GM12892 (cell line): ENCODE measurements around the gene FBXL7.

Source experiments
- DNase-seq: peaks from one replicate; pipeline ENCODE4 v3.0.0; 2011; ENCODE audit not compliant: insufficient read length
- FAIRE-seq: peaks from 2 replicates; lab custom pipeline; 2011; peaks lifted over from hg19 to GRCh38; lab: Jason Lieb, UNC
- POLR2A ChIP-seq: IDR thresholded peaks from 2 replicates; pipeline ENCODE4 v1.6.1; 2011; ENCODE audit warnings: low read depth, low read length, control low read depth
- POLR2AphosphoS5 ChIP-seq: IDR thresholded peaks from 2 replicates; pipeline ENCODE4 v1.6.1; 2011; ENCODE audit warnings: low read depth, low read length, control low read depth
- TAF1 ChIP-seq: IDR thresholded peaks from 2 replicates; pipeline ENCODE4 v1.6.1; 2011; ENCODE audit warnings: low read depth, mild to moderate bottlenecking, control low read depth, low read length, borderline replicate concordance

The FBXL7 gene

DNA sequence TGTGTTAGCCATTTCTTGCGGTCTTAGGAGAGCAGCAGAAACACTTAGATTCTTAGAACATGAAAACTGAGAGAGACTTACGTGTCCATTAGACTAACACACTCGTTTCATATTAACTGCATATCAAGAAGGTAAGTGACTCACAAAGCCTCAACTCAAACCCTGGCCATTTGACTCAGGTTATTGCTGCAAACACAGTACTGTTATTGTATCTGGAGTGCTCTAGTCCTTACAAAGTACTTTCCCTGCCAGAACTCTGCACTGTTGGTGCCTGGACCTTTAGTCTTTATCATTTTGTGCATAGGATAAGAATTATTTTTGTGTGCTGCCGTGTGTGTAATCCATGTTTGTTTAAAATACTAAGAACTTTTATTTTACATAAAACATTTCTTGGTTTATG, 155.7 kb downstream of the FBXL7 start:
- TF ChIP-seq POLR2A: no peak
- TF ChIP-seq POLR2AphosphoS5: no peak
- no peak for TF ChIP-seq TAF1
- FAIRE-seq: no peak

GRCh38 chr5:15664961-15665360, 165.0 kb downstream of the FBXL7 start:
- TF ChIP-seq TAF1: no peak
- TF ChIP-seq POLR2AphosphoS5: no peak
- no peak for TF ChIP-seq POLR2A
- DNase-seq (no peak), FAIRE-seq (no peak)

More for the DNA sequence above, 155.7 kb downstream of the FBXL7 start:
- DNase-seq: no peak

- FAIRE-seq: no peak
- no peak for DNase-seq
- TF ChIP-seq POLR2A (no peak), TAF1 (no peak), POLR2AphosphoS5 (no peak)
Observed at GRCh38 chr5:15669826-15670225, 169.8 kb downstream of the FBXL7 start.

DNA sequence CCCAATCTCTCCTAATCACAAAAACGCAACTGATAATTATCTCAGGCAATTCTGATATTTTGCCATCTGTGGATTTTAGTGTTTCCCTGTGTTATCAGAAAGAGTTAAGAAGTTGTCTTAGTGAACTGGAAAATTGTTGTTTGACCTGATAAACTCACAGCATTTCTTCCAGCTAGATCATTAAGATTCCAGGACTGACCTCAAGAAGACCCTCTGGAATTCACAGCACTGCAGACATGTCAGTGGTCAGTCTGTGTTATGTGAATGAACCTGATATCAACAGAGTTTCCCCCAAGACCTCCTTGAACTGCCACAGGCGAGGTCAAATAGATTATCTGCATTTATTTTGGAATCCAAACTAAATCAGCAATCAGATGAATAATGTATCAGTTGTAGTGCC, 174.7 kb downstream of the FBXL7 start:
- TF ChIP-seq TAF1 (no peak), POLR2AphosphoS5 (no peak), POLR2A (no peak)
- FAIRE-seq (no peak), DNase-seq (no peak)

DNA sequence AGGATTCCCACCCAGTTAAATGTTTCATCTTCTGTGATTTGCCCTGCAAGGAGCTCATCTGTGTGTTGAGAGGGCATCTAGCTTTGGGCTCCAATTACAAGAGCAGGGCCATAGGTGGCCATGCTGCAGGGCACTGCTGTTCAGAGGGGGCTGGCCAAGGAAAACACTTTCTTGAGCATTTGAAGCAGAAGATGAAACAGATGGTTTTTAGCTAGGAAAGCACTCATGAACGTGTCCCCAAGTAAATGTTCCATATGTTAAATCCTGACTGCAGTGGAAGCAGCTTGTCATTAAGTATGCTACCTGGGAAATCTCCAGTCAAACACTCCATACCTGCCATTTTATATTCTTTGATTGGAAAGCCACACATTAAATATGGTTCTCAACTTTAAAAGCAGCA, 176.6 kb downstream of the FBXL7 start:
- DNase-seq: no peak
- no peak for TF ChIP-seq POLR2A
- TF ChIP-seq POLR2AphosphoS5: no peak
- TF ChIP-seq TAF1: no peak
- FAIRE-seq: no peak

DNA sequence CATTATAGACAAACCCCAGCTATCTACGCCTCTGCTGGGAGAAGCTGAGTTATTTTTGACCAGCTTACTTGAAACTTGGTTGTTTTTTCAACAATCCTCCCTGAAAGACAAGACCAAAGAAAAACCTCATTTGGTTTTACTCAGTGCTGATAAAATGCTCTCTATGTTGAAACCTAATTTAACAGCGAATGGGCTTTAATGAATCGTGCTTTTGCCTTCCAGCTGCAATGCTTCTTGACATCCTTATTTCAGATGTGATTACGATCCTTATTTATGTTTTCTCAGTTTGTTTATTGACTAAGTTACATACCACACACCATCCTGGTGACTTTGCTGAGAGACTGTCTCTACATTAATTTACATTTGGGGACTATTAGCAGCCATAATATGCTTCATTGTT, 179.2 kb downstream of the FBXL7 start:
- TF ChIP-seq POLR2A: no peak
- TF ChIP-seq TAF1: no peak
- no peak for TF ChIP-seq POLR2AphosphoS5
- FAIRE-seq (no peak), DNase-seq (no peak)

DNA sequence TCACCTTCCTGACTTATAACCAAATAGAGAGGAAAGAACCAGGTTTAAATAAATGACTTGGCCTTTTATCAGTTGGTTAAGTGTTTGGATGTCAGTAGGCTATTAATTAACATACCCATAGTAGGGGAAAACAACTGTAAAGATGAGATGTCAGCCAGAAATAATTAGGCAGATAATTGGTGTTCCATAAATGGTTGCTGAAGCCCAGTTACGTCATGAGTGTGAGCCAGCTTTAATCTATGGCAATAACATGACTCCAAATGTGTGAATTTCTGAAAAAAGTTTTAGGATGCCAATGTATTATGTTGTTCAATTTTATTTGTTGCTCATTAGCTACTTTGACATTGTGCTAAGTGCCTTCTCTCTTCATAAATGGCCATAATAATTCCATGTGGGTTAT, 180.5 kb downstream of the FBXL7 start:
- FAIRE-seq: no peak
- TF ChIP-seq POLR2AphosphoS5: no peak
- TF ChIP-seq TAF1: no peak
- TF ChIP-seq POLR2A: no peak
- DNase-seq: no peak

GRCh38 chr5:15682122-15682521, 182.1 kb downstream of the FBXL7 start:
- no peak for TF ChIP-seq POLR2A
- TF ChIP-seq TAF1: no peak
- no peak for TF ChIP-seq POLR2AphosphoS5
- FAIRE-seq (no peak), DNase-seq (no peak)

- FAIRE-seq: no peak
- TF ChIP-seq POLR2A (no peak), TAF1 (no peak), POLR2AphosphoS5 (no peak)
- DNase-seq: no peak
Observed at GRCh38 chr5:15682566-15682965, 182.6 kb downstream of the FBXL7 start.

GRCh38 chr5:15683332-15683731, 183.4 kb downstream of the FBXL7 start:
- no peak for TF ChIP-seq POLR2A
- TF ChIP-seq POLR2AphosphoS5: no peak
- no peak for TF ChIP-seq TAF1
- no peak for DNase-seq
- FAIRE-seq: no peak

- FAIRE-seq: no peak
- no peak for DNase-seq
Observed at GRCh38 chr5:15687401-15687800, 187.4 kb downstream of the FBXL7 start.

DNA sequence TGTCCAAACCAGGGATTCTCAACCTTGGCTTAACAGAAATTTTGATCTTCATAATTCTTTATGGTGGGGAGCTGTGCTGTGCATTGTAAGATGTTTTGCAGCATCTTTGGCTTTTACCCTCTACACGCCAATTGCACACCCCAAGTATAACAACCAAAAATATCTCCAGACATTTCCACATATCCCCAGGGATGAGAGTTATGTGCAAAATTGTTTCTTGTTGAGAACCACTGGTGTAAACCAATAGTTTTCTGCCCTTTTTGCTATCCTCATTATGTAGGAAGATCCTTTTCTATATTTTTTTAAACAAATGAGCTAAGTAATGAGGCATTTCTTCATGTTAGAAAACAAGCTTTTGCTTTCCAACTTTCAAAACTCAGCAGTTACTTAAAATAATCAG, 189.9 kb downstream of the FBXL7 start:
- TF ChIP-seq POLR2AphosphoS5: no peak
- no peak for TF ChIP-seq TAF1
- no peak for TF ChIP-seq POLR2A

More at GRCh38 chr5:15687401-15687800, 187.4 kb downstream of the FBXL7 start:
- no peak for TF ChIP-seq POLR2AphosphoS5
- no peak for TF ChIP-seq POLR2A
- no peak for TF ChIP-seq TAF1

More for the DNA sequence above, 189.9 kb downstream of the FBXL7 start:
- no peak for FAIRE-seq
- DNase-seq: no peak
